ENCODE data around the gene THAP5. TPM values are rescaled to one million over a fixed set of nuclear protein-coding genes. Genes with fewer than 3 reads are reported as not detected.

The THAP5 gene
- total RNA-seq, 1 donor from 2014 or later, result 26.8 TPM

- H3K36me3 Mint-ChIP-seq (ENCODE audit: unreplicated experiment), result no peaks in the 10 kb centered on the region
- H3K27ac Mint-ChIP-seq (ENCODE audit: unreplicated experiment), result no peak overlapping the region
- no peak for DNase-seq (ENCODE audit: extremely low spot score, unreplicated experiment)
- TF ChIP-seq CTCF (IDR thresholded peaks at IDR 0.05), result peak; percentile 47
- H3K9me3 Mint-ChIP-seq (ENCODE audit: unreplicated experiment), result no peaks in the 10 kb centered on the region
- H3K27me3 Mint-ChIP-seq (ENCODE audit: unreplicated experiment), result peaks cover 25% of the 10 kb centered on the region
- peaks cover 12% of the 10 kb centered on the region for H3K4me1 Mint-ChIP-seq (ENCODE audit: unreplicated experiment)
- H3K4me3 Mint-ChIP-seq (ENCODE audit: unreplicated experiment), result no peak overlapping the region
Observed at GRCh38 chr7:108592646-108593201, 23.2 kb upstream of the THAP5 start.

- H3K36me3 Mint-ChIP-seq (ENCODE audit: unreplicated experiment), result no peaks in the 10 kb centered on the region
- TF ChIP-seq CTCF (IDR thresholded peaks at IDR 0.05), result no peak
- no peak overlapping the region for H3K4me3 Mint-ChIP-seq (ENCODE audit: unreplicated experiment)
- DNase-seq (ENCODE audit: extremely low spot score, unreplicated experiment), result no peak
- peaks cover 12% of the 10 kb centered on the region for H3K4me1 Mint-ChIP-seq (ENCODE audit: unreplicated experiment)
- H3K27ac Mint-ChIP-seq (ENCODE audit: unreplicated experiment), result no peak overlapping the region
- H3K27me3 Mint-ChIP-seq (ENCODE audit: unreplicated experiment), result peaks cover 35% of the 10 kb centered on the region
- no peaks in the 10 kb centered on the region for H3K9me3 Mint-ChIP-seq (ENCODE audit: unreplicated experiment)
Observed at GRCh38 chr7:108590606-108591005, 21.1 kb upstream of the THAP5 start.

GRCh38 chr7:108589874-108590273 lies 20.4 kb upstream of the THAP5 start:
- Mint-ChIP-seq H3K36me3 (ENCODE audit: unreplicated experiment) (no peaks in the 10 kb centered on the region), H3K9me3 (ENCODE audit: unreplicated experiment) (no peaks in the 10 kb centered on the region), H3K27me3 (ENCODE audit: unreplicated experiment) (peaks cover 36% of the 10 kb centered on the region), H3K4me1 (ENCODE audit: unreplicated experiment) (peaks cover 12% of the 10 kb centered on the region), H3K27ac (ENCODE audit: unreplicated experiment) (no peak overlapping the region), H3K4me3 (ENCODE audit: unreplicated experiment) (no peak overlapping the region)
- DNase-seq (ENCODE audit: extremely low spot score, unreplicated experiment), result no peak
- no peak for TF ChIP-seq CTCF (IDR thresholded peaks at IDR 0.05)

- Mint-ChIP-seq H3K4me3 (ENCODE audit: unreplicated experiment) (no peak overlapping the region), H3K27me3 (ENCODE audit: unreplicated experiment) (peaks cover 36% of the 10 kb centered on the region), H3K4me1 (ENCODE audit: unreplicated experiment) (peaks cover 12% of the 10 kb centered on the region), H3K36me3 (ENCODE audit: unreplicated experiment) (no peaks in the 10 kb centered on the region), H3K27ac (ENCODE audit: unreplicated experiment) (no peak overlapping the region), H3K9me3 (ENCODE audit: unreplicated experiment) (no peaks in the 10 kb centered on the region)
- no peak for DNase-seq (ENCODE audit: extremely low spot score, unreplicated experiment)
- TF ChIP-seq CTCF (IDR thresholded peaks at IDR 0.05), result no peak
Observed at GRCh38 chr7:108589199-108589598, 19.7 kb upstream of the THAP5 start.

GRCh38 chr7:108586274-108586710 lies 16.8 kb upstream of the THAP5 start:
- Mint-ChIP-seq H3K27ac (ENCODE audit: unreplicated experiment) (no peak overlapping the region), H3K9me3 (ENCODE audit: unreplicated experiment) (no peaks in the 10 kb centered on the region), H3K27me3 (ENCODE audit: unreplicated experiment) (peaks cover 28% of the 10 kb centered on the region), H3K4me1 (ENCODE audit: unreplicated experiment) (peaks cover 25% of the 10 kb centered on the region), H3K4me3 (ENCODE audit: unreplicated experiment) (no peak overlapping the region), H3K36me3 (ENCODE audit: unreplicated experiment) (no peaks in the 10 kb centered on the region)
- no peak for DNase-seq (ENCODE audit: extremely low spot score, unreplicated experiment)
- TF ChIP-seq CTCF (IDR thresholded peaks at IDR 0.05), result no peak

All from osteocyte (in vitro differentiated cells).